ENCODE data around the gene PPP1R3E. TPM values are rescaled to one million over a fixed set of nuclear protein-coding genes. Genes with fewer than 3 reads are reported as not detected.

Gene PPP1R3E
- total and polyA plus RNA-seq, 2 of the 13 experiments (the other 11 are each of a cell fraction or from before 2014, with no cell fraction given), result 16.5 to 26.5 TPM

GRCh38 chr14:23302290-23303225 lies at the start of gene PPP1R3E (continued):
- TF ChIP-seq ZBTB40 (IDR thresholded peaks at IDR 0.05) (no peak), ZBTB40 (CRISPR knock-in tag; IDR thresholded peaks at IDR 0.05) (peak; percentile 50; the same call in 1 of the 2 replicates), FOXK2 (IDR thresholded peaks at IDR 0.05) (no peak), BCL6 (CRISPR knock-in tag; IDR thresholded peaks at IDR 0.05) (0 out of 2 replicates have a peak, but pooled peaks have one; percentile 33), SOX13 (IDR thresholded peaks at IDR 0.05) (no peak), SOX13 (CRISPR knock-in tag; conservative IDR thresholded peaks at IDR 0.05 in 1 of 2, IDR thresholded peaks at IDR 0.05 in 1 of 2) (peak in 1 of 2 experiments; percentile 57; a peak in 2 of 4 replicates), ZNF207 (IDR thresholded peaks at IDR 0.05; ENCODE audit: borderline replicate concordance) (no peak), ZBTB44 (CRISPR knock-in tag; IDR thresholded peaks at IDR 0.05) (no peak), KDM5B (CRISPR knock-in tag; IDR thresholded peaks at IDR 0.05; ENCODE audit: borderline replicate concordance) (peak; percentile 100), MXD3 (CRISPR knock-in tag; IDR thresholded peaks at IDR 0.05) (peak; percentile 89), NR2F1 (CRISPR knock-in tag; IDR thresholded peaks at IDR 0.05) (no peak), KAT7 (CRISPR knock-in tag; IDR thresholded peaks at IDR 0.05; ENCODE audit: borderline replicate concordance) (peak; percentile 22; the same call in 1 of the 2 replicates), TBX3 (IDR thresholded peaks at IDR 0.05; ENCODE audit: borderline replicate concordance) (no peak; the same call in 1 of the 2 replicates), ZBTB14 (CRISPR knock-in tag; IDR thresholded peaks at IDR 0.05) (peak; percentile 39), ZKSCAN5 (CRISPR knock-in tag; IDR thresholded peaks at IDR 0.05) (0 out of 2 replicates have a peak, but pooled peaks have one; percentile 43), POLR2G (IDR thresholded peaks at IDR 0.05; ENCODE audit: low read depth, low read length) (peak; percentile 71)
